Measurements from ENCODE around the gene SLC5A3.

Gene SLC5A3

GRCh38 chr21:34105947-34106541 is 32.7 kb downstream of the SLC5A3 start:
- DNase-seq = no peak

GRCh38 chr21:34107606-34108005 is 34.2 kb downstream of the SLC5A3 start:
- DNase-seq = no peak

GRCh38 chr21:34109075-34109474 is 35.7 kb downstream of the SLC5A3 start:
- no peak for DNase-seq

- DNase-seq = no peak
These were observed 37.3 kb downstream of the SLC5A3 start for GRCh38 chr21:34110594-34111202.

GRCh38 chr21:34112316-34113033 is 39.1 kb downstream of the SLC5A3 start:
- DNase-seq = no peak

GRCh38 chr21:34113842-34114241 is 40.5 kb downstream of the SLC5A3 start:
- no peak for DNase-seq

GRCh38 chr21:34115160-34115559 is 41.8 kb downstream of the SLC5A3 start:
- no peak for DNase-seq

GRCh38 chr21:34116569-34116968 is 43.2 kb downstream of the SLC5A3 start:
- DNase-seq = no peak

GRCh38 chr21:34120867-34121266 is 47.5 kb downstream of the SLC5A3 start:
- no peak for DNase-seq

- no peak for DNase-seq
These were observed 48.7 kb downstream of the SLC5A3 start for GRCh38 chr21:34122047-34122446.

All from NCI-H524 (cell line).